ENCODE measurements around the gene ADAMTSL3.

DNA sequence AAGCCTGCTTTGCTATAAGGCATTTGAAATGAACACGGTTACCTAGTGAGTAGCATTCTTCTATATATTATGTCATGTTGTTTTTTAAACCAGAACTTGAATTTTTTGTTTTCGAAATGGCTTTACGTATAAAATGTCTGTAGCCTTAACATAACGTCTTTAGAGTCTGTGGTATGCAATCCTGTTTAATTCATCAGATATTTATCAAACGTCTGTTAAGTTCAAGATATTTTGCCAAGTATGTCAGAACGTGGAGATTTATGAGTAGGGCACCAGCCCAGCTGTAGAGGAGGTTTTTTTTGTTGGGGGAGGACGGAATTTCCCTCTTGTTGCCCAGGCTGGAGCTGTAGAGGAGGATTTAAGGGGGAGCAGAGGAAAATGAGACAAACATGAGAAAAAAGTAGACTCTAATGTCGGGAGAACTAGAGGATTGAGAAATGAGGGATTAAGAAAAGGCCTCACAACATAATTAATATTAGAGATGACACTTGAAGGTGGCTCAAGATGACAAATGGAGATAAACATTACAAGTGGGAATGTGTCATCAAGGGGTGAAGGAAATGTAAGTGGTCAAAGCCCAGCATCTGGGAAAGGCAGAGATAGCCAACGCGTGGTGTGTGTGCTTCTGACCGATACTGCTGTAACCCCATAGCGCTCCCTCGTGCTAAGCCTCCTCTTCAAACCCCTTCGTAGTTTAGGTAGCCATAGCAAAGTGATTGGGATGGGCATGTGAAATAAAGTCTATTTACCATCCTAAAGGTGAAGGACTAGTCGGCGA is 427.7 kb downstream of the ADAMTSL3 start:
- TF ChIP-seq, protein P1, sequence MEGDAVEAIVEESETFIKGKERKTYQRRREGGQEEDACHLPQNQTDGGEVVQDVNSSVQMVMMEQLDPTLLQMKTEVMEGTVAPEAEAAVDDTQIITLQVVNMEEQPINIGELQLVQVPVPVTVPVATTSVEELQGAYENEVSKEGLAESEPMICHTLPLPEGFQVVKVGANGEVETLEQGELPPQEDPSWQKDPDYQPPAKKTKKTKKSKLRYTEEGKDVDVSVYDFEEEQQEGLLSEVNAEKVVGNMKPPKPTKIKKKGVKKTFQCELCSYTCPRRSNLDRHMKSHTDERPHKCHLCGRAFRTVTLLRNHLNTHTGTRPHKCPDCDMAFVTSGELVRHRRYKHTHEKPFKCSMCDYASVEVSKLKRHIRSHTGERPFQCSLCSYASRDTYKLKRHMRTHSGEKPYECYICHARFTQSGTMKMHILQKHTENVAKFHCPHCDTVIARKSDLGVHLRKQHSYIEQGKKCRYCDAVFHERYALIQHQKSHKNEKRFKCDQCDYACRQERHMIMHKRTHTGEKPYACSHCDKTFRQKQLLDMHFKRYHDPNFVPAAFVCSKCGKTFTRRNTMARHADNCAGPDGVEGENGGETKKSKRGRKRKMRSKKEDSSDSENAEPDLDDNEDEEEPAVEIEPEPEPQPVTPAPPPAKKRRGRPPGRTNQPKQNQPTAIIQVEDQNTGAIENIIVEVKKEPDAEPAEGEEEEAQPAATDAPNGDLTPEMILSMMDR (IDR thresholded peaks at IDR 0.05): no peak
- no peak for TF ChIP-seq EZH2 (IDR thresholded peaks at IDR 0.05)
